Neural cell (in vitro differentiated cells): ENCODE data around the gene SPOCK1. TPM values are rescaled to one million over a fixed set of nuclear protein-coding genes. Genes with fewer than 3 reads are reported as not detected.

Experiments
- H2AFZ ChIP-seq: fragments of 200-600, 300-800 bp; sonication (generic), shearing (Covaris generic); 2 replicates; pipeline ENCODE4 v1.6.0; 2014; ENCODE audit warnings: low read depth, mild to moderate bottlenecking, antibody characterized with exemption, low read length, moderate library complexity
- H3F3A ChIP-seq: fragments of 200-600 bp; shearing (Covaris generic); 2 replicates; pipeline ENCODE4 v1.6.1; 2016; ENCODE audit warnings: mild to moderate bottlenecking, moderate library complexity, mixed read lengths, antibody characterized with exemption, low read length; ENCODE audit not compliant: insufficient read depth, poor library complexity, severe bottlenecking
- H3K27ac ChIP-seq: fragments of 200-600, 300-800 bp; sonication (generic), shearing (Covaris generic); 2 replicates; pipeline ENCODE4 v1.5.1; 2014; ENCODE audit warnings: mild to moderate bottlenecking, low read length, moderate library complexity
- H3K27me3 ChIP-seq: fragments of 300-800, 200-600 bp; sonication (generic), shearing (Covaris generic); 2 replicates; pipeline ENCODE4 v1.6.0; 2014; ENCODE audit warnings: mild to moderate bottlenecking, low read depth, low read length, moderate library complexity; ENCODE audit not compliant: insufficient read depth
- H3K36me3 ChIP-seq: fragments of 300-800, 200-600 bp; sonication (generic), shearing (Covaris generic); 2 replicates; pipeline ENCODE4 v1.5.1; 2014; ENCODE audit warnings: mild to moderate bottlenecking, antibody characterized with exemption, low read length, moderate library complexity; ENCODE audit not compliant: insufficient read depth
- H3K4me2 ChIP-seq: fragments of 300-800, 200-600 bp; sonication (generic), shearing (Covaris generic); 2 replicates; pipeline ENCODE4 v1.6.0; 2014; ENCODE audit warnings: mild to moderate bottlenecking, low read length
- H3K4me3 ChIP-seq: fragments of 300-800, 200-600 bp; sonication (generic), shearing (Covaris generic); 2 replicates; pipeline ENCODE4 v1.5.1; 2014; ENCODE audit warnings: mild to moderate bottlenecking, low read length, moderate library complexity
- H3K79me2 ChIP-seq: fragments of 200-600 bp; shearing (Covaris generic); replicated peaks from 2 replicates; pipeline ENCODE4 v1.6.0; 2014; ENCODE audit warnings: mild to moderate bottlenecking, low read length, moderate library complexity; ENCODE audit not compliant: insufficient read depth
- H3K9ac ChIP-seq: fragments of 300-800, 200-600 bp; sonication (generic), shearing (Covaris generic); 2 replicates; pipeline ENCODE4 v1.6.1; 2016; ENCODE audit warnings: mild to moderate bottlenecking, low read length, mixed read lengths
- H3K9me2 ChIP-seq: fragments of 200-600 bp; shearing (Covaris generic); 2 replicates; pipeline ENCODE4 v1.6.1; 2016; ENCODE audit warnings: mild to moderate bottlenecking, low read length, mixed read lengths; ENCODE audit not compliant: insufficient read depth
- H3K9me3 ChIP-seq: fragments of 200-600, 300-800 bp; sonication (generic), shearing (Covaris generic); 2 replicates; pipeline ENCODE4 v1.6.1; 2016; ENCODE audit warnings: mild to moderate bottlenecking, mixed run types, low read length, moderate library complexity, mixed read lengths
- H4K20me1 ChIP-seq: fragments of 200-600 bp; shearing (Covaris generic); 2 replicates; pipeline ENCODE4 v1.6.1; 2016; ENCODE audit warnings: mild to moderate bottlenecking, mixed run types; ENCODE audit not compliant: insufficient read depth
- CTCF ChIP-seq: fragments of 450-650 bp; IDR thresholded peaks from 2 replicates; pipeline ENCODE4 v1.5.1; 2014; ENCODE audit warnings: antibody characterized with exemption, mild to moderate bottlenecking, moderate library complexity; ENCODE audit not compliant: poor library complexity, severe bottlenecking
- EP300 ChIP-seq: fragments of 450-650 bp; conservative IDR thresholded peaks from 2 replicates; pipeline ENCODE4 v1.6.1; 2014; ENCODE audit warnings: antibody characterized with exemption, mild to moderate bottlenecking, moderate library complexity; ENCODE audit not compliant: poor library complexity, severe bottlenecking
- EZH2 ChIP-seq: fragments of 200-600, 300-800 bp; shearing (Covaris generic), sonication (generic); IDR thresholded peaks from 2 replicates; pipeline ENCODE4 v1.6.1; 2014; ENCODE audit warnings: antibody characterized with exemption, low read length, borderline replicate concordance, mild to moderate bottlenecking; ENCODE audit not compliant: insufficient read depth, poor library complexity, severe bottlenecking
- MXI1 ChIP-seq: fragments of 450-650 bp; conservative IDR thresholded peaks from 2 replicates; pipeline ENCODE4 v1.6.1; 2014; ENCODE audit warnings: antibody characterized with exemption, mild to moderate bottlenecking; ENCODE audit not compliant: poor library complexity, severe bottlenecking
- POLR2AphosphoS5 ChIP-seq: IDR thresholded peaks from 2 replicates; pipeline ENCODE4 v1.6.1; 2012
- RAD21 ChIP-seq: fragments of 450-650 bp; conservative IDR thresholded peaks from 2 replicates; pipeline ENCODE4 v1.6.1; 2014; ENCODE audit warnings: antibody characterized with exemption, mild to moderate bottlenecking, moderate library complexity
- SMC3 ChIP-seq: fragments of 450-650 bp; conservative IDR thresholded peaks from 2 replicates; pipeline ENCODE4 v1.6.1; 2014; ENCODE audit warnings: antibody characterized with exemption, mild to moderate bottlenecking, moderate library complexity; ENCODE audit not compliant: poor library complexity
- TAF1 ChIP-seq: IDR thresholded peaks from 2 replicates; pipeline ENCODE4 v1.6.1; 2012; ENCODE audit warnings: low read depth
- polyA plus RNA-seq: library from polyadenylated mRNA; depleted of rRNA; stranded (reverse); fragments of >200 nt; gene quantifications from 2 replicates; pipeline ENCODE4 v1.2.3, GENCODE V29; 2014
- TF ChIP-seq, protein P1 (sequence below): IDR thresholded peaks from 2 replicates; pipeline ENCODE4 v1.6.1; 2012; ENCODE audit warnings: borderline replicate concordance

SPOCK1 gene
- polyA plus RNA-seq, 1 donor from 2014 or later = 33.6 TPM

GRCh38 chr5:136999787-137000186 is 499.3 kb downstream of the SPOCK1 start:
- Histone ChIP-seq H3K9ac (no peak overlapping the region), H3K27ac (no peak overlapping the region), H3K9me3 (no peaks in the 10 kb centered on the region), H3F3A (no peaks in the 10 kb centered on the region), H3K79me2 (no peaks in the 10 kb centered on the region), H3K4me3 (no peak overlapping the region), H3K9me2 (no peaks in the 10 kb centered on the region), H3K27me3 (no peaks in the 10 kb centered on the region), H4K20me1 (no peaks in the 10 kb centered on the region), H2AFZ (no peak overlapping the region), H3K36me3 (no peaks in the 10 kb centered on the region), H3K4me2 (no peak overlapping the region)
- TF ChIP-seq RAD21 = no peak
- TF ChIP-seq, protein P1, sequence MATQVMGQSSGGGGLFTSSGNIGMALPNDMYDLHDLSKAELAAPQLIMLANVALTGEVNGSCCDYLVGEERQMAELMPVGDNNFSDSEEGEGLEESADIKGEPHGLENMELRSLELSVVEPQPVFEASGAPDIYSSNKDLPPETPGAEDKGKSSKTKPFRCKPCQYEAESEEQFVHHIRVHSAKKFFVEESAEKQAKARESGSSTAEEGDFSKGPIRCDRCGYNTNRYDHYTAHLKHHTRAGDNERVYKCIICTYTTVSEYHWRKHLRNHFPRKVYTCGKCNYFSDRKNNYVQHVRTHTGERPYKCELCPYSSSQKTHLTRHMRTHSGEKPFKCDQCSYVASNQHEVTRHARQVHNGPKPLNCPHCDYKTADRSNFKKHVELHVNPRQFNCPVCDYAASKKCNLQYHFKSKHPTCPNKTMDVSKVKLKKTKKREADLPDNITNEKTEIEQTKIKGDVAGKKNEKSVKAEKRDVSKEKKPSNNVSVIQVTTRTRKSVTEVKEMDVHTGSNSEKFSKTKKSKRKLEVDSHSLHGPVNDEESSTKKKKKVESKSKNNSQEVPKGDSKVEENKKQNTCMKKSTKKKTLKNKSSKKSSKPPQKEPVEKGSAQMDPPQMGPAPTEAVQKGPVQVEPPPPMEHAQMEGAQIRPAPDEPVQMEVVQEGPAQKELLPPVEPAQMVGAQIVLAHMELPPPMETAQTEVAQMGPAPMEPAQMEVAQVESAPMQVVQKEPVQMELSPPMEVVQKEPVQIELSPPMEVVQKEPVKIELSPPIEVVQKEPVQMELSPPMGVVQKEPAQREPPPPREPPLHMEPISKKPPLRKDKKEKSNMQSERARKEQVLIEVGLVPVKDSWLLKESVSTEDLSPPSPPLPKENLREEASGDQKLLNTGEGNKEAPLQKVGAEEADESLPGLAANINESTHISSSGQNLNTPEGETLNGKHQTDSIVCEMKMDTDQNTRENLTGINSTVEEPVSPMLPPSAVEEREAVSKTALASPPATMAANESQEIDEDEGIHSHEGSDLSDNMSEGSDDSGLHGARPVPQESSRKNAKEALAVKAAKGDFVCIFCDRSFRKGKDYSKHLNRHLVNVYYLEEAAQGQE = no peak
- no peak for TF ChIP-seq SMC3
- no peak for TF ChIP-seq POLR2AphosphoS5
- TF ChIP-seq EZH2 = no peak
- no peak for TF ChIP-seq CTCF
- TF ChIP-seq EP300 = no peak
- no peak for TF ChIP-seq TAF1
- TF ChIP-seq MXI1 = no peak

DNA sequence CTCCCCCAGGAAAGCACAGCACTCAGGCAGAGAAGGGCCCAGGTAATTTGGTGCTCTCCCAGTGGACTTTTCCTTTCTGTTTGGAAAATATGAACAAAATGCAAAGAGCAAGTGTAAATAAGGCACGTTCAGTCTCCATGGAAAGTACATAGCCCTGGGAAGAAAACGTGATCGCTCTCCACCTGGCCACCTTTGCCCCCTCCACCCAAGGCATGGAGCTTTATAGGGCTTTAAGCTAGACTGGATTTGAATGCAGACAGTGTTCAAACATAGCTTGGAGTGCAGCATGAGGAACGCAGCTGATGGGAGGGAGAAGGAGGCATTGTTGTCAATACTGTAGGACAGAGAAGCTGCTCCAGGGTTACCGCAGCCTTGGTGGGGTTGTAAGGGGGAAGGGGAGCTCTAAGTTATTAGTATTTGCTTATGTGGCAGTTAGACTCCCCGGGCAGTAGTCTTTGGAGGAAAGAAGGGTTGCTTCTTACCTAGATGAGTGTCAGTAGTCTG is 500.2 kb downstream of the SPOCK1 start:
- no peak for TF ChIP-seq CTCF
- TF ChIP-seq, protein P1 = no peak
- no peak for TF ChIP-seq MXI1
- no peak for TF ChIP-seq EP300
- no peak for TF ChIP-seq POLR2AphosphoS5
- TF ChIP-seq SMC3 = no peak
- no peak for TF ChIP-seq TAF1
- no peak for TF ChIP-seq EZH2
- TF ChIP-seq RAD21 = no peak
- H3K9me2 ChIP-seq = no peaks in the 10 kb centered on the region
- no peaks in the 10 kb centered on the region for H4K20me1 ChIP-seq
- H3K4me3 ChIP-seq = no peak overlapping the region
- no peak overlapping the region for H3K9ac ChIP-seq
- no peaks in the 10 kb centered on the region for H3K36me3 ChIP-seq
- no peaks in the 10 kb centered on the region for H3K79me2 ChIP-seq
- no peaks in the 10 kb centered on the region for H3K9me3 ChIP-seq
- no peaks in the 10 kb centered on the region for H3F3A ChIP-seq
- no peak overlapping the region for H3K27ac ChIP-seq
- H3K27me3 ChIP-seq = no peaks in the 10 kb centered on the region
- no peak overlapping the region for H3K4me2 ChIP-seq
- H2AFZ ChIP-seq = no peak overlapping the region
